ENCODE data around the gene RAB24. TPM values are rescaled to one million over a fixed set of nuclear protein-coding genes. Genes with fewer than 3 reads are reported as not detected.
A peak's percentile ranks its signal among the peaks of the same experiment; 100 is the strongest.

RAB24 gene
- total and polyA plus RNA-seq, 2 donors from 2014 or later: 25.0 to 77.6 TPM

DNA sequence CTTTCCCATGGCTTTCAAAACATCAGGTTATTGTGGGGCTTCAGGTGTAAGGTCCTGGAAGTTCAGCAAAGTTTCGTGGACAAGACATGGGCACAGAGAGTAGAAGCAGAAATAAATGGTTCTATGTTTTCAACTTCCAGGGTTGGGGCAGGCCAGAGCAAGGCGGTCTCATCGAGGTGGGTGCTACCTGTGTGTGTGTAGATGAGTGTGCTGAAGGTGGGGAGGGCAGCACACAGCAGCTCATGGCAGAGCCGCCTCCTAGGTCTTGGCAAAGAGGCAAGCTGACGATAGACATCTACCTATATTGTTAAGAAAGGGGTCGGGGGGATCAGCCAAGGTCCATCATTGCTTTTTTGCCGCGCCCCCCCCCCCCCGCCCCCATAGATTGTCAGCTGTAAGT, 3.8 kb downstream of the RAB24 start:
- TF ChIP-seq, protein P1, sequence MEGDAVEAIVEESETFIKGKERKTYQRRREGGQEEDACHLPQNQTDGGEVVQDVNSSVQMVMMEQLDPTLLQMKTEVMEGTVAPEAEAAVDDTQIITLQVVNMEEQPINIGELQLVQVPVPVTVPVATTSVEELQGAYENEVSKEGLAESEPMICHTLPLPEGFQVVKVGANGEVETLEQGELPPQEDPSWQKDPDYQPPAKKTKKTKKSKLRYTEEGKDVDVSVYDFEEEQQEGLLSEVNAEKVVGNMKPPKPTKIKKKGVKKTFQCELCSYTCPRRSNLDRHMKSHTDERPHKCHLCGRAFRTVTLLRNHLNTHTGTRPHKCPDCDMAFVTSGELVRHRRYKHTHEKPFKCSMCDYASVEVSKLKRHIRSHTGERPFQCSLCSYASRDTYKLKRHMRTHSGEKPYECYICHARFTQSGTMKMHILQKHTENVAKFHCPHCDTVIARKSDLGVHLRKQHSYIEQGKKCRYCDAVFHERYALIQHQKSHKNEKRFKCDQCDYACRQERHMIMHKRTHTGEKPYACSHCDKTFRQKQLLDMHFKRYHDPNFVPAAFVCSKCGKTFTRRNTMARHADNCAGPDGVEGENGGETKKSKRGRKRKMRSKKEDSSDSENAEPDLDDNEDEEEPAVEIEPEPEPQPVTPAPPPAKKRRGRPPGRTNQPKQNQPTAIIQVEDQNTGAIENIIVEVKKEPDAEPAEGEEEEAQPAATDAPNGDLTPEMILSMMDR (IDR thresholded peaks at IDR 0.05; ENCODE audit: borderline replicate concordance, extremely low read depth, insufficient read depth): no peak
- peaks cover 2 to 40% (median 16%) of the 10 kb centered on the region in 3 donors for H3K36me3 ChIP-seq (ENCODE audit: control insufficient read depth in 2 of 3, insufficient read depth in 3 of 3, low read length in 3 of 3)
- H3K4me3 ChIP-seq (ENCODE audit: low read length in 3 of 3): no peak overlapping the region
- no peak overlapping the region for H3K9ac ChIP-seq (ENCODE audit: low read length in 3 of 3)
- H3K4me1 ChIP-seq (ENCODE audit: control insufficient read depth in 2 of 3, insufficient read depth in 2 of 3, low read depth in 1 of 3, low read length in 3 of 3): peaks cover 0 to 32% (median 4%) of the 10 kb centered on the region in 3 donors
- no peak for FAIRE-seq
- no peaks in the 10 kb centered on the region for H3K27me3 ChIP-seq (ENCODE audit: control insufficient read depth, insufficient read depth, low read length)
- DNase-seq: no peak
- intact Hi-C loops (cut with DNase I): no loop called here
- no peaks in the 10 kb centered on the region for H3K9me3 ChIP-seq (ENCODE audit: control insufficient read depth in 2 of 3, insufficient read depth in 1 of 3, low read length in 3 of 3)
- peak overlapping the region; percentile 19 to 23 for H3K27ac ChIP-seq (ENCODE audit: low read depth in 2 of 2, low read length in 2 of 2)

DNA sequence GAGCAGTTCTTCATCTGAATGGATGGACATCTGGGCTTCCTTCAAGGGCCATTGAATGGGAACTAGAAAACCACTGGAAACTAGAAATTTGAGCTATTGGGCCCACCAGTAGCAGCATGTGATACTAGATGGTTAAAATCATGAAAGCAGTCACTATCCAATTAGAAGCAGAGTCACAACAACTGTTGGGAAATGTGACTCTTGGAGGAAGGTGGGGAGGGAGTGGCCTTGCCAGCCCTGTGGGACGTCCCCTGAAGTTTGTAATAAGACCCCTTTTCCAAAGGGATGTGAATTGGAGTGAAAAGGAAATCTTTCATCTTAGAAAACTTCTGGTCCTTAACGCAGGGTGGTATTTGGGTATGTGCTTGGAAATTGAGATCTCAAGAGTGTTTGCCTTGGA, 5.6 kb downstream of the RAB24 start:
- FAIRE-seq (no peak), DNase-seq (no peak)
- intact Hi-C loops (cut with DNase I): no loop called here
- no peak overlapping the region for H3K27ac ChIP-seq (ENCODE audit: low read depth in 2 of 2, low read length in 2 of 2)
- H3K27me3 ChIP-seq (ENCODE audit: control insufficient read depth, insufficient read depth, low read length): no peaks in the 10 kb centered on the region
- TF ChIP-seq, protein P1 (IDR thresholded peaks at IDR 0.05; ENCODE audit: borderline replicate concordance, extremely low read depth, insufficient read depth): no peak
- H3K9me3 ChIP-seq (ENCODE audit: control insufficient read depth in 2 of 3, insufficient read depth in 1 of 3, low read length in 3 of 3): no peaks in the 10 kb centered on the region
- no peak overlapping the region for H3K4me3 ChIP-seq (ENCODE audit: low read length in 3 of 3)
- peaks cover 0 to 27% (median 4%) of the 10 kb centered on the region in 3 donors for H3K4me1 ChIP-seq (ENCODE audit: control insufficient read depth in 2 of 3, insufficient read depth in 2 of 3, low read depth in 1 of 3, low read length in 3 of 3)
- peaks cover 5 to 56% (median 31%) of the 10 kb centered on the region in 3 donors for H3K36me3 ChIP-seq (ENCODE audit: control insufficient read depth in 2 of 3, insufficient read depth in 3 of 3, low read length in 3 of 3)
- no peak overlapping the region for H3K9ac ChIP-seq (ENCODE audit: low read length in 3 of 3)

DNA sequence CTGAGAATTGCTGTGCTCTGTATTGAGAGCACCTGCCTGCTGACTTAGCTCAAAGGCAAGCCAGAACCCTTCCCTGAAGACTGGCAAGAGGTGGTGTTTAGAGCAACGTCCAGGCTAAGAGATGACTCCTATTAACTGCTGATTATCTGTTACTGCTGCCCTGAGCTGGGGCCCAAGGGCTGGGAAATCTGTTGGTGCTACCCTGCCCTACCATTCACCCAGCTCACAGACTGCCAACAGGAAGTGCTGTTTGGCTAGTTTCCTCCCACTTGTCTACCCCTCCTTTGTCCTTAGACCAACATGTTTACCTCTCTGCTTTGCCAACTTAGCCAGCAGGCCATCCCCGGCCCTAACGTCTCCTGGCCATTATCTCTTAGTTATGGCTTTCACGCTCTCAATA, 6.9 kb downstream of the RAB24 start:
- no peaks in the 10 kb centered on the region for H3K27me3 ChIP-seq (ENCODE audit: control insufficient read depth, insufficient read depth, low read length)
- no peak overlapping the region for H3K9ac ChIP-seq (ENCODE audit: low read length in 3 of 3)
- peaks cover 12 to 62% (median 33%) of the 10 kb centered on the region in 3 donors for H3K36me3 ChIP-seq (ENCODE audit: control insufficient read depth in 2 of 3, insufficient read depth in 3 of 3, low read length in 3 of 3)
- FAIRE-seq: no peak
- H3K27ac ChIP-seq (ENCODE audit: low read depth in 2 of 2, low read length in 2 of 2): no peak overlapping the region
- intact Hi-C loops (cut with DNase I): no loop called here
- no peaks in the 10 kb centered on the region for H3K9me3 ChIP-seq (ENCODE audit: control insufficient read depth in 2 of 3, insufficient read depth in 1 of 3, low read length in 3 of 3)
- TF ChIP-seq, protein P1 (IDR thresholded peaks at IDR 0.05; ENCODE audit: borderline replicate concordance, extremely low read depth, insufficient read depth): no peak
- no peak for DNase-seq
- H3K4me1 ChIP-seq (ENCODE audit: control insufficient read depth in 2 of 3, insufficient read depth in 2 of 3, low read depth in 1 of 3, low read length in 3 of 3): peaks cover 0 to 15% (median 4%) of the 10 kb centered on the region in 3 donors
- H3K4me3 ChIP-seq (ENCODE audit: low read length in 3 of 3): no peak overlapping the region

DNA sequence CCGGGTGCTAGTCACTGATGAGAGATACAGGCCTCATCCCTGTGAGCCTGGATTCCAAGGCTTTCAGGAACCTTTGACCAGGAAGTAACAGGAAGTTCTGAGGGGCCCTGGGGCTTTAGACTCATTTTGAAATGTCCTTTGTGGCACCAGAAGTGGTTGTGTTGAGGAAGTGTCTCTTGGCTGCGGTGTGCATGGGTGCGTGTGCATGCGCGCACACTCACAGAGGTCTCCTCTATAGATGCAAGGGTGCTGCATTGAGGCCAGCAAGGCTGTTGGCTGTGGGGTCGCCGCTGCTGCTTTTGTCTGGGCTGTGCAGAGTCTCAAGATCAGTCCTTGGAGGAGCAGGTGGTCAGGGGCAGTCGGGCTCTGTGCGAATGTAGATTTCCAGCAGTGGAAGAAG, 7.6 kb downstream of the RAB24 start:
- H3K9me3 ChIP-seq (ENCODE audit: control insufficient read depth in 2 of 3, insufficient read depth in 1 of 3, low read length in 3 of 3): no peaks in the 10 kb centered on the region
- no peak for FAIRE-seq
- H3K4me3 ChIP-seq (ENCODE audit: low read length in 3 of 3): no peak overlapping the region
- intact Hi-C loops (cut with DNase I): no loop called here
- peaks cover 13 to 56% (median 33%) of the 10 kb centered on the region in 3 donors for H3K36me3 ChIP-seq (ENCODE audit: control insufficient read depth in 2 of 3, insufficient read depth in 3 of 3, low read length in 3 of 3)
- H3K9ac ChIP-seq (ENCODE audit: low read length in 3 of 3): no peak overlapping the region
- peaks cover 0 to 8% (median 2%) of the 10 kb centered on the region in 3 donors for H3K4me1 ChIP-seq (ENCODE audit: control insufficient read depth in 2 of 3, insufficient read depth in 2 of 3, low read depth in 1 of 3, low read length in 3 of 3)
- DNase-seq: peak in 1 of 5 donors; percentile 67
- no peak overlapping the region for H3K27ac ChIP-seq (ENCODE audit: low read depth in 2 of 2, low read length in 2 of 2)
- no peaks in the 10 kb centered on the region for H3K27me3 ChIP-seq (ENCODE audit: control insufficient read depth, insufficient read depth, low read length)
- TF ChIP-seq, protein P1 (IDR thresholded peaks at IDR 0.05; ENCODE audit: borderline replicate concordance, extremely low read depth, insufficient read depth): no peak

All from kidney (tissue), 14 donors.